Astrocyte of the cerebellum (primary cell): ENCODE results near the gene DHCR7.

Experiments
- DNase-seq: peaks from one replicate; pipeline ENCODE4 v3.0.0-alpha.2; 2011; ENCODE audit warnings: low read depth
- H3K4me3 ChIP-seq: 2 replicates; pipeline ENCODE4 v1.5.1; 2011; ENCODE audit warnings: mild to moderate bottlenecking, low read depth, low read length, moderate library complexity
- in situ Hi-C: cut with HindIII; loops from 2 replicates; pipeline ENCODE4 v1.10.0; 2017; ENCODE audit warnings: low sequenced_read_pairs
- TF ChIP-seq, protein P1 (sequence below): IDR thresholded peaks from 2 replicates; pipeline ENCODE4 v1.5.1; 2012; ENCODE audit warnings: low read length, low read depth, moderate library complexity, mild to moderate bottlenecking; ENCODE audit errors: missing control alignments

Gene DHCR7

DNA sequence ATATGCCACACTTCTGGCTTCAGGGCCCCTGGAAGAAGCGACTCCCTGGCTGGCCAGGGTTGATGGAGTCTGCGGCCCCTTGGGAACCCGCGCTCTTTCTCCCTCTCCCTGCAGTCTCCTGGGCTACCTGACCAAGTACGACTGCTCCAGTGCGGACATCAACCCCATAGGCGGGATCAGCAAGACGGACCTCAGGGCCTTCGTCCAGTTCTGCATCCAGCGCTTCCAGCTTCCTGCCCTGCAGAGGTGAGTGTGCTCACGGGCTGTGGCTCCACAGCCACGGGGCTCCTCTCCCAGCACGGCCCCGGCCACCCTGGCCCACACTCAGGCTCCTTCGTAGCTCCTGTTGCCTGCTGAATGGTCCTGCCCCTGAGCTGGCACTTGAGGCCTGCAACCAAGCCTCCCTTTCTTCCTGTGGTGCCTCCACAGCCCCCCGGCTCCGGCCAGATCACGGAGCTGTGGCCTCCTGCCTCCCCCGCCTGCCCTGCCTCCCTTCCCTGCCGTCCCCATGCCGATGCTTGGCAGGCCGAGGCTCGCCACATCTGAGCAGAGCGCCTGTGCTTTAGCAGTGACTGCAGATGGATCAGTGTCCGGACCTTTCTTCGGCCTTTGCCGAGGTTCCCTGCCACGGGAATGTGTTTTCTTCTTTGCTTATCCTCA is 42.7 kb upstream of the DHCR7 start:
- TF ChIP-seq, protein P1, sequence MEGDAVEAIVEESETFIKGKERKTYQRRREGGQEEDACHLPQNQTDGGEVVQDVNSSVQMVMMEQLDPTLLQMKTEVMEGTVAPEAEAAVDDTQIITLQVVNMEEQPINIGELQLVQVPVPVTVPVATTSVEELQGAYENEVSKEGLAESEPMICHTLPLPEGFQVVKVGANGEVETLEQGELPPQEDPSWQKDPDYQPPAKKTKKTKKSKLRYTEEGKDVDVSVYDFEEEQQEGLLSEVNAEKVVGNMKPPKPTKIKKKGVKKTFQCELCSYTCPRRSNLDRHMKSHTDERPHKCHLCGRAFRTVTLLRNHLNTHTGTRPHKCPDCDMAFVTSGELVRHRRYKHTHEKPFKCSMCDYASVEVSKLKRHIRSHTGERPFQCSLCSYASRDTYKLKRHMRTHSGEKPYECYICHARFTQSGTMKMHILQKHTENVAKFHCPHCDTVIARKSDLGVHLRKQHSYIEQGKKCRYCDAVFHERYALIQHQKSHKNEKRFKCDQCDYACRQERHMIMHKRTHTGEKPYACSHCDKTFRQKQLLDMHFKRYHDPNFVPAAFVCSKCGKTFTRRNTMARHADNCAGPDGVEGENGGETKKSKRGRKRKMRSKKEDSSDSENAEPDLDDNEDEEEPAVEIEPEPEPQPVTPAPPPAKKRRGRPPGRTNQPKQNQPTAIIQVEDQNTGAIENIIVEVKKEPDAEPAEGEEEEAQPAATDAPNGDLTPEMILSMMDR: no peak
- in situ Hi-C loops: no loop called here
- DNase-seq: no peak
- H3K4me3 ChIP-seq: no peak overlapping the region

DNA sequence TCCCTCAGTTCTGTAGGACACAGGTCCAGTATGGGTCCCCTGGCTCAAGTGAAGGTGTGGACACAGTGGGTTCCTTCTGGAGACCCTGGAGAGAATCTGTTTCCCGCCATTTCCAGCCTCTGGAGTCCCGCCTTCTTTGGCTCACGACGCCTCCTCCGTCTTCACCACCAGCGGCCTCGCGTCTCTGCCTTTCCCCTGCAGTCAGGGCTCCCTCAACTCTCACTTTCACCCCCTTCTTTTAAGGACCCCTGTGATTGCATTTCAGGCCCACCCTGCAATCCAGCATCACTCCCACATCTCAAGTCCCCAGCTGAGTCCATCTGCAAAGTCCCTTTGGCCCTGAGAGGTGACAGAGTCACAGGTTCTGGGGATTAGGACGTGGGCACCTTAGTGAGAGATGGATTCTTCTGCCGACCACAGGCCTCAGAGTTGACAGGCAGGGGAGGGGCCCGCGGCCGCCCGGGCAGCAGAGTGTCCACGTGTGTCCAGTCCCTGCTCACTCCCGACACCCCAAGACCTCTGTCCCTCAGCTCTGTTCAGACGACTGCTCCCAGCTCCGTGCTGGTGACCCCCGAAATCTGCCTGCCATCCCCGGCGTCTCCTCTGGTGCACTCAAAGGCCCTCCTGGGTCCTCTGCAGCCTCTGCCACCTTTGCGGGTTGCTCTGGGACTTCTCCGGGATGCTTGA is 42.0 kb upstream of the DHCR7 start:
- TF ChIP-seq, protein P1: no peak
- H3K4me3 ChIP-seq: no peak overlapping the region
- no peak for DNase-seq
- in situ Hi-C loops: no loop called here

DNA sequence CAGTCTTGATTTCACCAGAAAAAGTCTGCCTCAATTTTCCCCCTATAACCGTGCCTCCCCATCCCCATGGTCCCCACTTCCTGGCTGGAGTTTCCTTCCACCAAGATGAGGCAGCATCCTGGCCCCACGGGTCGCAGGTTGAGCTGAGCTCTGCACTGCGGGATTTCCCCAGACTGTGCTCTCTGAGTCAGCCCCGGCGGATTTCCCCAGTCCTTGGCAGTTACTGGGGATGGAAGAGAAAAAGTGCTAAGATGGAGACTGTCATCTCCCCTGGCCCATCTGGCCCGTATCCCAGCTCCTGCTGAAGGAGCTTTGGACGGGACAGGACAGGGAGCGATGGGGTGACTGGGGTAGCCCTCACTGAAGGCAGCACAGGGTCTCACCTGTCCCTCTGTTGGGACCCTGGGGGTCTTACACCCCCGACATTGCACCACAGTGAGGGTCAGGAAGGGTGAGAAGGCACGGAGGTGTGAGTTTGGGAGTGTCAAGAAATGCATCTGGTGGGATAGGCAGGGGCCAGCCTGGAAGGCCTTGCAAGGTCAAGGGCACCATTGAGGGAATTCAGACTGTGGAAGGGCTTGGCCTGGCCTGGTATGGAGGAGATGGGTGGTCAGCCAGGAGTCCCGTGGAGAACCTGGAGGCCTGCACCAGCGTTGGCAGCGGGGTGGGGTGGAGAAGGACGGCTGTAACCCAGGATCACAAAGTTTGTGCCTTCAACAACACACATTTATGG is 41.3 kb upstream of the DHCR7 start:
- TF ChIP-seq, protein P1: no peak
- in situ Hi-C loops: no loop called here
- no peak overlapping the region for H3K4me3 ChIP-seq
- DNase-seq: no peak

DNA sequence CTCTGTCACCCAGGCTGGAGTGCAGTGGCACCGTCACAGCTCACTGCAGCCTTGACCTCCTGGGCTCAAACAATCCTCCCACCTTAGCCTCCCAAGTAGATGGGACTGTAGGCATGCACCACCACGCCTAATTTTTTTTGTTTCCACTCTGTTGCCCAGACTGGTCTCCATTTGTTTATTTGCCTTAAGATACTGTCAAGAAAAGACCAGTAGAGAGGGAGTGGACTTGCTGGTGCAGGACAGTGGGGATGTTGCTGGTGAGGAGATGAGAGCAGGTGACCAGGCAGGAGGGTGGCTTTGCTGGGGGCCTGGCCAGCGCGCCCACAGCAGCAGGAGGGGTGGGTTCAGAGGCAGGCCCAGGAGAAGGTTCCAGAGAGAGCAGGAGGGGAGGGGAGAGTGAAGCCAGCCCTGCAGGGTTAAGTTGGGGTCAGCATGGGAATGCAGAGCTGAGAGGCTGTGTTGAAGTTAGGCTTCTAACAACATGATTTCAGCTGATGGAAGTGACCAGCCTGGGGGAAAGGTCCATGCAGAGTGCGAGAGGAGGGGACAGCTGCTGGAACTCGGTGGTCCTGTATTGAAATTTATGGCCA is 40.6 kb upstream of the DHCR7 start:
- H3K4me3 ChIP-seq: no peak overlapping the region
- no peak for DNase-seq
- in situ Hi-C loops: no loop called here
- TF ChIP-seq, protein P1: no peak

DNA sequence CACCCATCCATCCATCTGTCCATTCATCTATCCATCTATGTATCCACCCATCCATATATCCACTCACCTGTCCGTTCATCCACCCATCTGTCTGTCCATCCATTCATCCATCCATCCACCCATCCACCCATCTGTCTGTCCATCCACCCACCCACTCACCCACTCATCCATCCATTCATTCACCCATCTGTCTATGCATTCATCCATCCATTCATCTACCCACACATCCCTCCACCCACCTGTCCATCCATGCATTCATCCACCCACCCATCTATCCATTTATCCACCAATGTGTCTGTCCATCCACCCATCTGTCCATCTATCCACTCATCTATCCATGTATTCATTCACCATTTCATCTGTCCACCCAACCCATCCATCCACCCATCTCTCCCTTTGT is 38.1 kb upstream of the DHCR7 start:
- H3K4me3 ChIP-seq: no peak overlapping the region
- in situ Hi-C loops: no loop called here
- TF ChIP-seq, protein P1: no peak
- DNase-seq: no peak

DNA sequence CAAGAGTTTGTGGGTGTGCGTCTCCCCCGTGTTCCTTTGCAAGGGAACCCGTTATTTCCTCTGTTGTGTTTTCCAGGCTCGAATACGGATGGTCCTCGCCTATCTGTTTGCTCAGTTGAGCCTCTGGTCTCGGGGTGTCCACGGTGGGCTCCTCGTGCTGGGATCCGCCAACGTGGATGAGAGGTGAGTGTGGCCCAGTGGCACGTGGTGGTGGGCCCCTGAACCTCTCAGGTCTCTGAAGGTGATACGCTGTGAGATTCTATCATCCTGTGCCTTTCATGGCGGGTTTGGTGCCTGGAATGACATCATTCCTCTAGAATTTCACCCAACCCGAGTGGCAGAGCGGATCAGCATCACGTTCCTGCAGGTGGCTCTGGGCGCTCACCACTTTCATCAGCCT is 37.3 kb upstream of the DHCR7 start:
- in situ Hi-C loops: no loop called here
- no peak overlapping the region for H3K4me3 ChIP-seq
- TF ChIP-seq, protein P1: no peak
- no peak for DNase-seq
